ENCODE data around the gene PRSS21.

Gene PRSS21

GRCh38 chr16:2799859-2800226 is 17.2 kb upstream of the PRSS21 start (continued):
- no peak for TF ChIP-seq ZNF223 (tag by site-specific recombination; IDR thresholded peaks at IDR 0.05)
- no peak; the same call in 1 of the 2 replicates for TF ChIP-seq ZNF692 (tag by site-specific recombination; IDR thresholded peaks at IDR 0.05)
- 0 out of 2 replicates have a peak, but pooled peaks have one; percentile 65 for TF ChIP-seq ZNF2 (tag by site-specific recombination; IDR thresholded peaks at IDR 0.05)
- TF ChIP-seq FEZF1 (tag by site-specific recombination; IDR thresholded peaks at IDR 0.05) = peak; percentile 55; the same call in 1 of the 2 replicates
- peak; percentile 27; the same call in 1 of the 2 replicates for TF ChIP-seq ZBTB21 (tag by site-specific recombination; IDR thresholded peaks at IDR 0.05)
- TF ChIP-seq ZBTB17 (tag by site-specific recombination; IDR thresholded peaks at IDR 0.05) = peak; percentile 89
- TF ChIP-seq INSM2 (tag by site-specific recombination; IDR thresholded peaks at IDR 0.05) = peak; percentile 96
- no peak for TF ChIP-seq ZNF501 (tag by site-specific recombination; IDR thresholded peaks at IDR 0.05)
- TF ChIP-seq ZNF292 (tag by site-specific recombination; IDR thresholded peaks at IDR 0.05; ENCODE audit: borderline replicate concordance, low read depth) = no peak
- no peak for TF ChIP-seq GLI4 (tag by site-specific recombination; IDR thresholded peaks at IDR 0.05)
- TF ChIP-seq BCL11A (tag by site-specific recombination; IDR thresholded peaks at IDR 0.05; ENCODE audit: low read depth) = peak; percentile 80; the same call in 1 of the 2 replicates
- TF ChIP-seq ZNF580 (tag by site-specific recombination; IDR thresholded peaks at IDR 0.05) = 0 out of 2 replicates have a peak, but pooled peaks have one; percentile 27
- TF ChIP-seq SCRT2 (tag by site-specific recombination; IDR thresholded peaks at IDR 0.05) = peak; percentile 48; the same call in 1 of the 2 replicates
- peak; percentile 88 for TF ChIP-seq ZNF184 (tag by site-specific recombination; IDR thresholded peaks at IDR 0.05)
- TF ChIP-seq ZSCAN4 (tag by site-specific recombination; IDR thresholded peaks at IDR 0.05) = 0 out of 2 replicates have a peak, but pooled peaks have one; percentile 25
- peak; percentile 95 for TF ChIP-seq ZNF24 (tag by site-specific recombination; IDR thresholded peaks at IDR 0.05)
- 0 out of 2 replicates have a peak, but pooled peaks have one; percentile 32 for TF ChIP-seq PRDM4 (tag by site-specific recombination; IDR thresholded peaks at IDR 0.05)
- TF ChIP-seq ZSCAN30 (tag by site-specific recombination; IDR thresholded peaks at IDR 0.05) = peak; percentile 38; the same call in 1 of the 2 replicates
- peak; percentile 80 for TF ChIP-seq IKZF3 (tag by site-specific recombination; IDR thresholded peaks at IDR 0.05)
- TF ChIP-seq ZNF558 (tag by site-specific recombination; IDR thresholded peaks at IDR 0.05) = 0 out of 2 replicates have a peak, but pooled peaks have one; percentile 38
- peak; percentile 68 for TF ChIP-seq ZNF18 (tag by site-specific recombination; IDR thresholded peaks at IDR 0.05)
- peak; percentile 86; the same call in 1 of the 2 replicates for TF ChIP-seq ZBTB1 (tag by site-specific recombination; IDR thresholded peaks at IDR 0.05)
- TF ChIP-seq ZNF843 (tag by site-specific recombination; IDR thresholded peaks at IDR 0.05) = peak; percentile 61; the same call in 1 of the 2 replicates
- peak; percentile 99 for TF ChIP-seq KLF17 (tag by site-specific recombination; IDR thresholded peaks at IDR 0.05)
- peak; percentile 89 for TF ChIP-seq OSR2 (tag by site-specific recombination; IDR thresholded peaks at IDR 0.05)
- TF ChIP-seq ZBTB6 (tag by site-specific recombination; IDR thresholded peaks at IDR 0.05) = peak; percentile 86
- peak; percentile 13; the same call in 1 of the 2 replicates for TF ChIP-seq SCRT1 (tag by site-specific recombination; IDR thresholded peaks at IDR 0.05; ENCODE audit: borderline replicate concordance)
- TF ChIP-seq SP2 (tag by site-specific recombination; IDR thresholded peaks at IDR 0.05) = peak; percentile 4; the same call in 1 of the 2 replicates
